HS-5 (cell line): Measurements from ENCODE around the gene ALG12.
A peak's percentile ranks its signal among the peaks of the same experiment; 100 is the strongest.

Experiments
- DNase-seq: peaks from one replicate; pipeline ENCODE4 v3.0.0-alpha.2; 2012; ENCODE audit warnings: low read depth

ALG12 gene

GRCh38 chr22:49917974-49918910, at the start of gene ALG12, which contains the start of gene CRELD2:
ALG12 (minus strand) TSS chr22:49918438; CDS start chr22:49913765, 4,673 bp downstream.
CRELD2 (plus strand) TSS chr22:49918634; CDS start chr22:49918770, 136 bp downstream.
- DNase-seq, result peak; percentile 78

DNA sequence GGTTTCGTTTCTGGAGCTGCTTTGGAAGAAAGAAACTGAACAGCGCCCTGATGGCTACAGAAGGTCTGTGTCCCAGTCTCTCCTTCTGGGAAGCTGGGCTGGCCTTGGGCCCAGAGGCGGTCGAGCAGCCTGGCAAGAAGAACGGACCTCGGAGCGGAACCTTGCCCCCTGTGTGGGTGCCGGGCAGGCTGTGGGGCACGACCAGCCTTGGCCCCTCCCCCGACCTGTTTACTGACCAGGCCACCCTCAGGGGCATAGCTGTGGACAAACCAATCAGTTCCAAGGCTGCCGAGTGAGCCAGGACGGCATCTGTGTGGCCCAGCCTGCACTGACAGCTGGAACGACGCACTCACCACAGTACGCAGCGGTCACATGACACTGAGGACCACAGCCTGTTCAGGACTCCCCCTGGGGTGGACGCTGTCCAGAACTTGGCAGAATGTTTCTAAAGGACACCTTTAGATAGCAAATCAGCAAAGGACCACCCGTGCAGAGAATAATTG, 49.5 kb upstream of the ALG12 start:
- no peak for DNase-seq

GRCh38 chr22:49966774-49967705, 48.8 kb upstream of the ALG12 start:
- DNase-seq, result no peak

GRCh38 chr22:49966041-49966773, 48.0 kb upstream of the ALG12 start:
- DNase-seq, result no peak

GRCh38 chr22:49965091-49966040, 47.1 kb upstream of the ALG12 start:
- no peak for DNase-seq

DNA sequence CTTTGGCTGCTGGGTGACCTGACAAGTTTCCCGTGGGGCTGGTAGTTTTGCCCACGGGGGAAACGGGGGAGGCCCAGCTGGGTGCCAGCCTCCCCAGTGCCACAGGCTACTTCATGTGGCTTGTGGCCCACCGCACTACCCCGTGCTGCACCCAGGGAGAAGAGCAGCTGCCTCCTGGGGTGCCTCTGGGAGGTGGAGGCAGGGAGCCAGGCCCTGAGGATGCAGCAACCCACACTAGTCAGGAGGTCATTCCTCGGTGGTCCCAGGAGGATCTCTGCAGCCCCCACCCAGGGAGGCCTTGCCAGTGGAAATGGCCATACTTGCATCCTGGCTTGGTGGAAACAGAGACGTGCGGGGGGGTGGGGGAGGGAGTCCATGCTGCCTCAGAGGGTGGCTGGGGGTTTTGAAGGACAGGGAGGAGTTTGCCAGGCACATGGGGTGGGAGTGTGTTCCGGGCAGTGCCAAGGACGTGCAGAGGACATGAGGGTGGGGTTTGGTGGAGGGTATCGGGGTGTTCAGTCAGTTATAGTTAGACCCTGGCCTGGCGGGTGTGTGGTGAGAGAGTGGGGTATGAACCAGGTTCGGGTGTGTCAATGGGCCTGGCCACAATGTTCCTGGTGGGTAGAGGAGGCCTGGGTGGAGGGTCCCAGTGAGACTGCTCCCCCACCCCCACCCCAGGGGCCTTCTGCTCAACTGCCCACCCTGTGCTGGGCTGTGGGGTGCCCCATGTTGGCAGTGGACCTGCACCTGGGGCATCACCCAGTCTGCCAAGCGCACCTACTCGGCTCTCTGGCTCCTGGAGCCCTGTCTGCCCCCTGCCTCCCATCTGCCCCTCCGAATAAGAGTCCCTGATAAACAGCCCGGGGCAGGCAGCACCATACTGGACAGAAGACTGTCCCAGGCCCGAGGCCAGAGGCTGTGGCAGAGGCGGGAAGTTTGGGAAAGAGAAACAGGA, 46.2 kb upstream of the ALG12 start:
- no peak for DNase-seq

GRCh38 chr22:49963647-49964026, 45.4 kb upstream of the ALG12 start:
- DNase-seq, result no peak

- DNase-seq, result no peak
Observed at GRCh38 chr22:49962751-49963646, 44.8 kb upstream of the ALG12 start.

DNA sequence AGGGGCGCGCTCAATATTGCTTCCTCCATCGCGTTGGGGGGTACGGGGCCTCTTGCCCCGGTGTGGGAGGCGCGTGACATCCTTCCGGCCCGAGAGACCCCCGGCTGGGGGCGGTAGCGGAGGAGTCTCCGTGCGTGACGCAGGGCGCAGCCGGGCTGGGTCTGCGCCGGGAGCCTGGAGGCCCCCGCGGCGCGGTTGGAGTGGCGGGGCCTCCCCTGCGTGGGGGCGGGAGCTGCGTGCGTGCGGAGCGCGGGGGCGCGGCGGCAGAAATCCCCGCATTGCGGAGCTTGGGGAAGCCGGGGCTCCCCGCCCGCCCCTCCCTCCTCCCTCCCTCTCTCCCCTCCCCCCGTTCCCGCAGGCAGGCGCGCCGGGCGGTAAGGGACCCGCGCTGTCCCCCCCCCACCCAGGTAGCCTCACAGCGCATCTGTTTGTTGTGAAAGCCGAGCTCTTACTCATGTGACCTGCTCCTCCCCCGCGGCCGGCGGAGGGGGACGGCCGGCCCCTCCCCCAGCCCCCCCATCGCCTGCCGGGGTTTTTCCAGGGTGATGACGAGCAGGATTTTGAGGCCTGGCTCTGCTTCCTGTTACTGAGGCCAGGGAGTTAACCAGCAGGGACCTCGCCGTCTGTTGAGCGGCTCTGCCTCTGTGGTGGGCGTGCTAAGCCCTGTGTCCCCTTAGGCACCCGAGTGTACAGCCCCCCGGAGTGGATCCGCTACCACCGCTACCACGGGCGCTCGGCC, 43.9 kb upstream of the ALG12 start:
- DNase-seq, result peak; percentile 70

DNA sequence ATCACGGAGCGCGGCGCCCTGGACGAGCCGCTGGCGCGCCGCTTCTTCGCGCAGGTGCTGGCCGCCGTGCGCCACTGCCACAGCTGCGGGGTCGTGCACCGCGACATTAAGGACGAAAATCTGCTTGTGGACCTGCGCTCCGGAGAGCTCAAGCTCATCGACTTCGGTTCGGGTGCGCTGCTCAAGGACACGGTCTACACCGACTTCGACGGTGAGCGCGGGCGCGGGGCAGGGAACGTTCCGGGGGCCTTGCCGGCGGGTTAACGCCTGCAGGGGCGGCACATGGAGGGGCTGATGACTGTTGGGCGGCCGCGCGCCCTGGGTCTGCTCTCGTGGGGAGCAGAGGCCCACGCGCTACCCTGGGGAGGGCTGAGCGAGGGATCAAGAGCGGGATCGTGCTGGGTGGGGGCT, 43.4 kb upstream of the ALG12 start:
- no peak for DNase-seq

GRCh38 chr22:49961005-49961600, 42.9 kb upstream of the ALG12 start:
- DNase-seq, result no peak

DNA sequence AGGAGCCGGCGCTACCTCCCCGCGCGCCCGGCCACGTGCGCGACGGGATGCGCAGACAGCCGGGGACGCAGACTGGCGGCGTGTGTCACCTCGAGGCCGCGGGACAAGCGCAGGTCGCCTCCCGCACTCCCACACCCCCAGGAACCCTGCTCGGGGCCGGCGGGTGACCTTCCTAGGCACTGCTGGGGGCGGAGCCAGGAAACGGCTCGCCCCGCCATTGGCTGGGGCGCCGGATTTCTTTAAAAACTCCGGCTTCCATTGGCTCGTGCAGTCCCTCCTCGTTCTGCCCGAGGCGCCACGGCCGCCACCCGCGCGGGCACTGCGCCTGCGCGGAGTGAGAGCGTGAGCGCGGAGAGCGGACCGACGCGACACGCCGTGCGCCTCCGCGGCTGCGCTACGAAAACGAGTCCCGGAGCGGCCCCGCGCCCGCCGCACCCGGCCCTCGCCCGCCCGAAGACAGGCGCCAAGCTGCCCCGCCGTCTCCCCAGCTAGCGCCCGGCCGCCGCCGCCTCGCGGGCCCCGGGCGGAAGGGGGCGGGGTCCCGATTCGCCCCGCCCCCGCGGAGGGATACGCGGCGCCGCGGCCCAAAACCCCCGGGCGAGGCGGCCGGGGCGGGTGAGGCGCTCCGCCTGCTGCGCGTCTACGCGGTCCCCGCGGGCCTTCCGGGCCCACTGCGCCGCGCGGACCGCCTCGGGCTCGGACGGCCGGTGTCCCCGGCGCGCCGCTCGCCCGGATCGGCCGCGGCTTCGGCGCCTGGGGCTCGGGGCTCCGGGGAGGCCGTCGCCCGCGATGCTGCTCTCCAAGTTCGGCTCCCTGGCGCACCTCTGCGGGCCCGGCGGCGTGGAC, 42.1 kb upstream of the ALG12 start, which contains the start of gene PIM3:
PIM3 (plus strand) TSS at position 614 of the 846 bp plus-strand sequence; CDS start at position 790, 176 bp downstream.
- peak; percentile 82 for DNase-seq

DNA sequence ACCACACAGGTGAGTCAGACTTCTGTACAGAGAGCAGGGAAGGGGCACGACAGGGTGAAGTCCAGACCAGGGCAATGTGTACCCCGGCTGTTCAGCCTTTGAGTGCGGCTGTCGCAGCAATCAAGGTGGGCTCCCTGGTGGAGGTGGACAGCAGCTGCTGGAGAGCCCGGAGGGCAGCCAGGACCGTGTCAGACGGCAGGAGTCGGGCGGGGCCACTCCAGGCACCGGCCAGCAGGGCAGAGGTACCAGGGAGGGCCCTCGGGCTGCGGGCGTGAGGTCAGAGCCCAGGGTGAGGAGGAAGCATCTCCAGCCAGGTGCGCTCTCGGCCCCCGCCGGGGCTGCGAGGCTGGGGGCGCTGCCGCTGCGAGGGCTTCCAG, 41.5 kb upstream of the ALG12 start:
- DNase-seq, result no peak

GRCh38 chr22:49958931-49959781, 40.9 kb upstream of the ALG12 start:
- DNase-seq, result no peak

DNA sequence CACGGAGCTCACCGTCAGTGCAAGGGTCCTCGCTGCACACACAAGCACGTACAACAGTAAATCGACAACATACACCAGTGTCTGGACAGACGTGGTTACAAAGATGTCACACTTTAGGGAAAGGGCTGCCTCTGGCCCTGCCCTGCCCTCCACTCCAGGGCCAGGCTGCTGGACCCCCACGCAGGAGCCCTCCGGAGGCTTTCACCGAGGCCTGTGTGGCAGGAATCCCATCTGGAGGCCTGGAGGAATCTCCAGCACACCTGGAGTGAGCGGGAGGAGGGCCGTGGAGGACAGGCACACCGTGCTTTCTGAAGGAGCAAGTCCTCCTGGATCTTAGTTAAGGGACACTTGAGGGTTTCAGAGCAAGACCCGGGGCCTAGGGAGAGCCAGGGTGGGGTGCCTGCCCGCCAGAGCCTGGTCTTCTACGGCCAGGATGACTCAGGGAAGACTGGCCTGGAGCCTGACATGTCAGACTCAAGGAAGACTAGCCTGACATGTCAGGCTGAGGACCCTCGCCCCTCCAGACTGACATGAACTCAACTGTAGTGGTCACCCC, 40.2 kb upstream of the ALG12 start:
- DNase-seq, result no peak
